HEK293 (cell line): ENCODE data around the gene ATG2A.

Experiments
- ZNF146 ChIP-seq: fragments of 450-650 bp; formaldehyde crosslinking; IDR thresholded peaks from 2 replicates; pipeline ENCODE4 v1.5.1; 2016; ENCODE audit warnings: missing biosample characterization, missing genetic modification characterization
- TF ChIP-seq, protein P1 (sequence below): fragments of 450-650 bp; formaldehyde crosslinking; IDR thresholded peaks from 2 replicates; pipeline ENCODE4 v1.5.1; 2016; ENCODE audit warnings: missing biosample characterization, missing genetic modification characterization

GRCh38 chr11:64845129-64845775 lies 71.8 kb downstream of the ATG2A start:
- TF ChIP-seq, protein P1, sequence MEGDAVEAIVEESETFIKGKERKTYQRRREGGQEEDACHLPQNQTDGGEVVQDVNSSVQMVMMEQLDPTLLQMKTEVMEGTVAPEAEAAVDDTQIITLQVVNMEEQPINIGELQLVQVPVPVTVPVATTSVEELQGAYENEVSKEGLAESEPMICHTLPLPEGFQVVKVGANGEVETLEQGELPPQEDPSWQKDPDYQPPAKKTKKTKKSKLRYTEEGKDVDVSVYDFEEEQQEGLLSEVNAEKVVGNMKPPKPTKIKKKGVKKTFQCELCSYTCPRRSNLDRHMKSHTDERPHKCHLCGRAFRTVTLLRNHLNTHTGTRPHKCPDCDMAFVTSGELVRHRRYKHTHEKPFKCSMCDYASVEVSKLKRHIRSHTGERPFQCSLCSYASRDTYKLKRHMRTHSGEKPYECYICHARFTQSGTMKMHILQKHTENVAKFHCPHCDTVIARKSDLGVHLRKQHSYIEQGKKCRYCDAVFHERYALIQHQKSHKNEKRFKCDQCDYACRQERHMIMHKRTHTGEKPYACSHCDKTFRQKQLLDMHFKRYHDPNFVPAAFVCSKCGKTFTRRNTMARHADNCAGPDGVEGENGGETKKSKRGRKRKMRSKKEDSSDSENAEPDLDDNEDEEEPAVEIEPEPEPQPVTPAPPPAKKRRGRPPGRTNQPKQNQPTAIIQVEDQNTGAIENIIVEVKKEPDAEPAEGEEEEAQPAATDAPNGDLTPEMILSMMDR (tag by site-specific recombination) = no peak
- no peak for TF ChIP-seq ZNF146
